ENCODE data around the gene BABAM2. TPM values are rescaled to one million over a fixed set of nuclear protein-coding genes. Genes with fewer than 3 reads are reported as not detected.

BABAM2 gene
- total RNA-seq, 4 donors from 2014 or later = 33.2 to 70.3 (median 38.6) TPM

GRCh38 chr2:28165087-28165635 is 274.6 kb downstream of the BABAM2 start:
- no peaks in the 10 kb centered on the region for H3K36me3 ChIP-seq
- intact Hi-C loops (cut with DNase I) = no loop called here
- H3K9me3 ChIP-seq = no peaks in the 10 kb centered on the region
- TF ChIP-seq POLR2A (IDR thresholded peaks at IDR 0.05) = no peak
- TF ChIP-seq, protein P1, sequence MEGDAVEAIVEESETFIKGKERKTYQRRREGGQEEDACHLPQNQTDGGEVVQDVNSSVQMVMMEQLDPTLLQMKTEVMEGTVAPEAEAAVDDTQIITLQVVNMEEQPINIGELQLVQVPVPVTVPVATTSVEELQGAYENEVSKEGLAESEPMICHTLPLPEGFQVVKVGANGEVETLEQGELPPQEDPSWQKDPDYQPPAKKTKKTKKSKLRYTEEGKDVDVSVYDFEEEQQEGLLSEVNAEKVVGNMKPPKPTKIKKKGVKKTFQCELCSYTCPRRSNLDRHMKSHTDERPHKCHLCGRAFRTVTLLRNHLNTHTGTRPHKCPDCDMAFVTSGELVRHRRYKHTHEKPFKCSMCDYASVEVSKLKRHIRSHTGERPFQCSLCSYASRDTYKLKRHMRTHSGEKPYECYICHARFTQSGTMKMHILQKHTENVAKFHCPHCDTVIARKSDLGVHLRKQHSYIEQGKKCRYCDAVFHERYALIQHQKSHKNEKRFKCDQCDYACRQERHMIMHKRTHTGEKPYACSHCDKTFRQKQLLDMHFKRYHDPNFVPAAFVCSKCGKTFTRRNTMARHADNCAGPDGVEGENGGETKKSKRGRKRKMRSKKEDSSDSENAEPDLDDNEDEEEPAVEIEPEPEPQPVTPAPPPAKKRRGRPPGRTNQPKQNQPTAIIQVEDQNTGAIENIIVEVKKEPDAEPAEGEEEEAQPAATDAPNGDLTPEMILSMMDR (IDR thresholded peaks at IDR 0.05) = no peak
- H3K4me1 ChIP-seq = peaks cover 15% of the 10 kb centered on the region in 2 donors
- no peaks in the 10 kb centered on the region for H3K27me3 ChIP-seq
- no peak for DNase-seq
- H3K4me3 ChIP-seq (replicated peaks in 1 of 3) = no peak overlapping the region
- 84 to 88% methylated on average over 5 of the region's 5 CpGs for WGBS, 2 donors
- H3K27ac ChIP-seq = no peak overlapping the region

DNA sequence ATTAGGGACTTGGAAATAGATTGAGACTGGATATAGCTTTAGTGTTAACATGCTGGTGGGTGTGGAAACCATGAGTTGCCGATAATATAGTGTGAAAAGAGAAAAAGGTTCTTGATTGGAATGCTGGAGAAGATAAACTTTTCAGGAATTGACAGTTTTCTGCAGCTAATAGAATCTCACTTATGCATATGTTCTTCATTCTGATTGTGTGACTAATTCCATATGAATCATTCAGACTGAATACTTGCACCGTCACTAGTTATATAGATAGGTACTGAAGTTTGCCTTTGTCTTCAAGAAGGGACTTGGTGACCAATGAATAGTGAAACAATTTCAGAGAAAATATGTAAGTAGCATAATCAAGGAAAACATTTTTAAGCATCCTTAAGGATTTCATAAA is 276.4 kb downstream of the BABAM2 start:
- WGBS, 2 donors = 97 to 99% methylated on average over 2 of the region's 2 CpGs
- Histone ChIP-seq H3K9me3 (no peaks in the 10 kb centered on the region), H3K36me3 (no peaks in the 10 kb centered on the region), H3K4me3 (replicated peaks in 1 of 3) (no peak overlapping the region), H3K27me3 (no peaks in the 10 kb centered on the region), H3K4me1 (peaks cover 10% of the 10 kb centered on the region in 2 donors), H3K27ac (no peak overlapping the region)
- DNase-seq = no peak
- intact Hi-C loops (cut with DNase I) = no loop called here
- no peak for TF ChIP-seq POLR2A (IDR thresholded peaks at IDR 0.05)
- TF ChIP-seq, protein P1 (IDR thresholded peaks at IDR 0.05) = no peak

- no peak overlapping the region for H3K4me3 ChIP-seq (replicated peaks in 1 of 3)
- peaks cover 10% of the 10 kb centered on the region in 2 donors for H3K4me1 ChIP-seq
- intact Hi-C loops (cut with DNase I) = no loop called here
- TF ChIP-seq POLR2A (IDR thresholded peaks at IDR 0.05) = no peak
- TF ChIP-seq, protein P1 (IDR thresholded peaks at IDR 0.05) = no peak
- H3K36me3 ChIP-seq = no peaks in the 10 kb centered on the region
- WGBS, 2 donors = 95% methylated on average over 5 of the region's 5 CpGs
- H3K27me3 ChIP-seq = no peaks in the 10 kb centered on the region
- no peak overlapping the region for H3K27ac ChIP-seq
- DNase-seq = no peak
- no peaks in the 10 kb centered on the region for H3K9me3 ChIP-seq
Measured at GRCh38 chr2:28168376-28168775, 277.8 kb downstream of the BABAM2 start.

DNA sequence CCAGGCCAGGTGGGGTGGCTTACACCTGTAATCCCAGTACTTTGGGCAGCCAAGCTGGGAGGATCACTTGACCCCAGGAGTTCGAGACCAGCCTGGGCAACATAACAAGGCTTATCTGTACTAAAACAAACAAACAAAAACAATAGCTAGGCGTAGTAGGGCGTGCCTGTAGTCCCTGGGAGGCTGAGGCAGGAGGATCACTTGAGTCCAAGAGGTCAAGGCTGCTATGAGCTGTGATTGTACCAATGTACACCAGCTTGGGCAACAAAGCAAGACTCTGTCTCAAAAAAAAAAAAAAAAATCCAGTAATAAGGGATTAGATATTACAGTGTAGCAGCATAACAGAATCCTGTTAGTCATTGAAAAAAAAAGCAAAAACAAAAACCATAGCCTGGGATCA is 279.0 kb downstream of the BABAM2 start:
- DNase-seq = no peak
- Histone ChIP-seq H3K9me3 (no peaks in the 10 kb centered on the region), H3K4me1 (peaks cover 5% of the 10 kb centered on the region in 2 donors), H3K27ac (no peak overlapping the region), H3K4me3 (replicated peaks in 1 of 3) (no peak overlapping the region), H3K36me3 (no peaks in the 10 kb centered on the region), H3K27me3 (no peaks in the 10 kb centered on the region)
- intact Hi-C loops (cut with DNase I) = no loop called here
- TF ChIP-seq, protein P1 (IDR thresholded peaks at IDR 0.05) = no peak
- TF ChIP-seq POLR2A (IDR thresholded peaks at IDR 0.05) = no peak
- WGBS, 2 donors = 62 to 84% methylated on average over 3 of the region's 3 CpGs

GRCh38 chr2:28172114-28172898 is 281.8 kb downstream of the BABAM2 start:
- no peak for TF ChIP-seq POLR2A (IDR thresholded peaks at IDR 0.05)
- TF ChIP-seq, protein P1 (IDR thresholded peaks at IDR 0.05) = no peak
- Histone ChIP-seq H3K4me3 (replicated peaks in 1 of 3) (no peak overlapping the region), H3K9me3 (no peaks in the 10 kb centered on the region), H3K27me3 (no peaks in the 10 kb centered on the region), H3K4me1 (no peaks in the 10 kb centered on the region), H3K36me3 (no peaks in the 10 kb centered on the region), H3K27ac (no peak overlapping the region)
- WGBS, 2 donors = 93 to 95% methylated on average over 9 of the region's 9 CpGs
- DNase-seq = no peak
- intact Hi-C loops (cut with DNase I) = no loop called here

Data from thyroid gland (tissue), 4 donors.